ENCODE data around the gene EPHA3. TPM values are rescaled to one million over a fixed set of nuclear protein-coding genes. Genes with fewer than 3 reads are reported as not detected.

Gene EPHA3
- total RNA-seq, 1 experiment from 2014 or later, result 0.74 TPM

DNA sequence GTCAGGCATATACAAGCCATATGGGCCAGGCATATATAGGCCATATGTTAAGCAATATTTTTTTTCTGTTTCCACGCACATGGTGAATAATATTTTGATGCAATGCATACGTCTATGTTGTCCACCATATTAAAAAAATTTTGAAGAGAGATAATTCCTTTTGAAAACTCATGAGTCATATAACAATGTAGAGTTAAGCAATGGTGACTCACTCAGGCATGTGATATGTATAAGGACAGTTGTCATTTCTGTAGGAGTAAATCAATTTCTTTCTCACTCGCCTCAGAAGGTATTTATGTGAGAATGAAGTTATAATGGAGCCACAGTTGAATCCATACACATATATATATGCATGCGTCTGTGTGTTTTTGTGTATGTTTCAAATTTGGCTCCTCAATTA is 272.6 kb downstream of the EPHA3 start (continued):
- TF ChIP-seq, protein P1, sequence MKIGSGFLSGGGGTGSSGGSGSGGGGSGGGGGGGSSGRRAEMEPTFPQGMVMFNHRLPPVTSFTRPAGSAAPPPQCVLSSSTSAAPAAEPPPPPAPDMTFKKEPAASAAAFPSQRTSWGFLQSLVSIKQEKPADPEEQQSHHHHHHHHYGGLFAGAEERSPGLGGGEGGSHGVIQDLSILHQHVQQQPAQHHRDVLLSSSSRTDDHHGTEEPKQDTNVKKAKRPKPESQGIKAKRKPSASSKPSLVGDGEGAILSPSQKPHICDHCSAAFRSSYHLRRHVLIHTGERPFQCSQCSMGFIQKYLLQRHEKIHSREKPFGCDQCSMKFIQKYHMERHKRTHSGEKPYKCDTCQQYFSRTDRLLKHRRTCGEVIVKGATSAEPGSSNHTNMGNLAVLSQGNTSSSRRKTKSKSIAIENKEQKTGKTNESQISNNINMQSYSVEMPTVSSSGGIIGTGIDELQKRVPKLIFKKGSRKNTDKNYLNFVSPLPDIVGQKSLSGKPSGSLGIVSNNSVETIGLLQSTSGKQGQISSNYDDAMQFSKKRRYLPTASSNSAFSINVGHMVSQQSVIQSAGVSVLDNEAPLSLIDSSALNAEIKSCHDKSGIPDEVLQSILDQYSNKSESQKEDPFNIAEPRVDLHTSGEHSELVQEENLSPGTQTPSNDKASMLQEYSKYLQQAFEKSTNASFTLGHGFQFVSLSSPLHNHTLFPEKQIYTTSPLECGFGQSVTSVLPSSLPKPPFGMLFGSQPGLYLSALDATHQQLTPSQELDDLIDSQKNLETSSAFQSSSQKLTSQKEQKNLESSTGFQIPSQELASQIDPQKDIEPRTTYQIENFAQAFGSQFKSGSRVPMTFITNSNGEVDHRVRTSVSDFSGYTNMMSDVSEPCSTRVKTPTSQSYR (CRISPR knock-in tag; IDR thresholded peaks at IDR 0.05), result no peak
- TF ChIP-seq, protein P2, sequence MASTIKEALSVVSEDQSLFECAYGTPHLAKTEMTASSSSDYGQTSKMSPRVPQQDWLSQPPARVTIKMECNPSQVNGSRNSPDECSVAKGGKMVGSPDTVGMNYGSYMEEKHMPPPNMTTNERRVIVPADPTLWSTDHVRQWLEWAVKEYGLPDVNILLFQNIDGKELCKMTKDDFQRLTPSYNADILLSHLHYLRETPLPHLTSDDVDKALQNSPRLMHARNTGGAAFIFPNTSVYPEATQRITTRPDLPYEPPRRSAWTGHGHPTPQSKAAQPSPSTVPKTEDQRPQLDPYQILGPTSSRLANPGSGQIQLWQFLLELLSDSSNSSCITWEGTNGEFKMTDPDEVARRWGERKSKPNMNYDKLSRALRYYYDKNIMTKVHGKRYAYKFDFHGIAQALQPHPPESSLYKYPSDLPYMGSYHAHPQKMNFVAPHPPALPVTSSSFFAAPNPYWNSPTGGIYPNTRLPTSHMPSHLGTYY (CRISPR knock-in tag; IDR thresholded peaks at IDR 0.05), result no peak
- TF ChIP-seq, protein P3, sequence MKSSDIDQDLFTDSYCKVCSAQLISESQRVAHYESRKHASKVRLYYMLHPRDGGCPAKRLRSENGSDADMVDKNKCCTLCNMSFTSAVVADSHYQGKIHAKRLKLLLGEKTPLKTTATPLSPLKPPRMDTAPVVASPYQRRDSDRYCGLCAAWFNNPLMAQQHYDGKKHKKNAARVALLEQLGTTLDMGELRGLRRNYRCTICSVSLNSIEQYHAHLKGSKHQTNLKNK (CRISPR knock-in tag; IDR thresholded peaks at IDR 0.05), result no peak
- TF ChIP-seq OVOL2 (CRISPR knock-in tag; IDR thresholded peaks at IDR 0.05; ENCODE audit: borderline replicate concordance), result no peak

DNA sequence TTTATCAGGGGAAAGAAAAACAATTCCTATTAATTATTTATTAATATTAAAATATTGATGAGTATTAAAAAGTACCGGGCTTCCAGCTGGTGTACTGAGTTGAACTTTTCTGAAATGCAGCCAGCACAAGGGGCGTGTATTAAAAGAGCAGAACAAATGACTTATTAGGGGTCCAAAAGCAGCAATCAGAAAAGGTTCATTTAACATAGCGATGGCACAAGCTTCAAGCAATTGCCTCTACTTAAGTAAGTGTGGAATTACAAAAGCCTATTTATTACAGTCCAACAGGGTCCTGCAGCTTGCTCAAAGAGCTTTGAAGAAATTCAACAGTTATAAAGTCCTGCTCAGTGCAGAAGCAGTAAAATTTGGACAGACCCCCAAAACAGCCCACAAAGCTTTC is 285.6 kb downstream of the EPHA3 start:
- Mint-ChIP-seq H3K27ac (no peak overlapping the region), H3K9me3 (no peaks in the 10 kb centered on the region), H3K4me3 (no peak overlapping the region), H3K27me3 (ENCODE audit: low read depth) (no peaks in the 10 kb centered on the region), H3K4me1 (peaks cover 4% of the 10 kb centered on the region), H3K36me3 (no peaks in the 10 kb centered on the region)
- ChIA-PET CTCF (no interaction called here), POLR2A (no interaction called here)
- ATAC-seq (no peak), DNase-seq (ENCODE audit: low spot score) (no peak)
- TF ChIP-seq NFE2L1 (CRISPR knock-in tag; IDR thresholded peaks at IDR 0.05), result no peak
- TF ChIP-seq, protein P3 (CRISPR knock-in tag; IDR thresholded peaks at IDR 0.05), result no peak
- no peak for TF ChIP-seq FOXP1 (CRISPR knock-in tag; IDR thresholded peaks at IDR 0.05; ENCODE audit: borderline replicate concordance)
- no peak for TF ChIP-seq IRF2 (CRISPR knock-in tag; IDR thresholded peaks at IDR 0.05; ENCODE audit: borderline replicate concordance, low read depth)
- TF ChIP-seq, protein P4, sequence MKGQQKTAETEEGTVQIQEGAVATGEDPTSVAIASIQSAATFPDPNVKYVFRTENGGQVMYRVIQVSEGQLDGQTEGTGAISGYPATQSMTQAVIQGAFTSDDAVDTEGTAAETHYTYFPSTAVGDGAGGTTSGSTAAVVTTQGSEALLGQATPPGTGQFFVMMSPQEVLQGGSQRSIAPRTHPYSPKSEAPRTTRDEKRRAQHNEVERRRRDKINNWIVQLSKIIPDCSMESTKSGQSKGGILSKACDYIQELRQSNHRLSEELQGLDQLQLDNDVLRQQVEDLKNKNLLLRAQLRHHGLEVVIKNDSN (CRISPR knock-in tag; IDR thresholded peaks at IDR 0.05), result no peak
- TF ChIP-seq, protein P5, sequence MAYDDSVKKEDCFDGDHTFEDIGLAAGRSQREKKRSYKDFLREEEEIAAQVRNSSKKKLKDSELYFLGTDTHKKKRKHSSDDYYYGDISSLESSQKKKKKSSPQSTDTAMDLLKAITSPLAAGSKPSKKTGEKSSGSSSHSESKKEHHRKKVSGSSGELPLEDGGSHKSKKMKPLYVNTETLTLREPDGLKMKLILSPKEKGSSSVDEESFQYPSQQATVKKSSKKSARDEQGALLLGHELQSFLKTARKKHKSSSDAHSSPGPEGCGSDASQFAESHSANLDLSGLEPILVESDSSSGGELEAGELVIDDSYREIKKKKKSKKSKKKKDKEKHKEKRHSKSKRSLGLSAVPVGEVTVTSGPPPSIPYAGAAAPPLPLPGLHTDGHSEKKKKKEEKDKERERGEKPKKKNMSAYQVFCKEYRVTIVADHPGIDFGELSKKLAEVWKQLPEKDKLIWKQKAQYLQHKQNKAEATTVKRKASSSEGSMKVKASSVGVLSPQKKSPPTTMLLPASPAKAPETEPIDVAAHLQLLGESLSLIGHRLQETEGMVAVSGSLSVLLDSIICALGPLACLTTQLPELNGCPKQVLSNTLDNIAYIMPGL (CRISPR knock-in tag; IDR thresholded peaks at IDR 0.05), result no peak

DNA sequence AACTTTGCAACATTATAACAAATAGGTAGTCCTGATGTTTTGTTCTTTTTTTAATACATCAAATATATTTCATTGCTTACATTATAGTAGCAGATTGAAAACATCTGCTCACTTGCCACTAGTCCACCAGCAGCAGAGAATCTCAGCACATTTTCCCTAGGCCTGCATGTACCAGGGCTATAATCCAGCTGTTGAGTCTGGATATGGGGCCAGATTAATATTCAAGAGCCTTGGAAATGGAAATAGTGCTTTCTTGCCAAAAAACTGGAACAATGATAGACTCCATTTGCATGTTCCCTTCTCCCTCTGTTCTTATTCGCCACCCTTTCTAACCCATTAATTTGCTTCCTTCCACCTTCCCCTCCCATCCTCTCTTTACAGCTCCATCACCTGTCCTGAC is 288.0 kb downstream of the EPHA3 start:
- CTCF ChIA-PET, result no interaction called here
- H3K4me1 Mint-ChIP-seq, result peaks cover 4% of the 10 kb centered on the region
- no peaks in the 10 kb centered on the region for H3K27me3 Mint-ChIP-seq (ENCODE audit: low read depth)
- DNase-seq (ENCODE audit: low spot score), result no peak
- no peak overlapping the region for H3K27ac Mint-ChIP-seq
- POLR2A ChIA-PET, result no interaction called here
- no peaks in the 10 kb centered on the region for H3K9me3 Mint-ChIP-seq
- H3K36me3 Mint-ChIP-seq, result no peaks in the 10 kb centered on the region
- no peak for ATAC-seq
- no peak overlapping the region for H3K4me3 Mint-ChIP-seq
- TF ChIP-seq GTF2I (CRISPR knock-in tag; conservative IDR thresholded peaks at IDR 0.05), result no peak
- TF ChIP-seq, protein P6, sequence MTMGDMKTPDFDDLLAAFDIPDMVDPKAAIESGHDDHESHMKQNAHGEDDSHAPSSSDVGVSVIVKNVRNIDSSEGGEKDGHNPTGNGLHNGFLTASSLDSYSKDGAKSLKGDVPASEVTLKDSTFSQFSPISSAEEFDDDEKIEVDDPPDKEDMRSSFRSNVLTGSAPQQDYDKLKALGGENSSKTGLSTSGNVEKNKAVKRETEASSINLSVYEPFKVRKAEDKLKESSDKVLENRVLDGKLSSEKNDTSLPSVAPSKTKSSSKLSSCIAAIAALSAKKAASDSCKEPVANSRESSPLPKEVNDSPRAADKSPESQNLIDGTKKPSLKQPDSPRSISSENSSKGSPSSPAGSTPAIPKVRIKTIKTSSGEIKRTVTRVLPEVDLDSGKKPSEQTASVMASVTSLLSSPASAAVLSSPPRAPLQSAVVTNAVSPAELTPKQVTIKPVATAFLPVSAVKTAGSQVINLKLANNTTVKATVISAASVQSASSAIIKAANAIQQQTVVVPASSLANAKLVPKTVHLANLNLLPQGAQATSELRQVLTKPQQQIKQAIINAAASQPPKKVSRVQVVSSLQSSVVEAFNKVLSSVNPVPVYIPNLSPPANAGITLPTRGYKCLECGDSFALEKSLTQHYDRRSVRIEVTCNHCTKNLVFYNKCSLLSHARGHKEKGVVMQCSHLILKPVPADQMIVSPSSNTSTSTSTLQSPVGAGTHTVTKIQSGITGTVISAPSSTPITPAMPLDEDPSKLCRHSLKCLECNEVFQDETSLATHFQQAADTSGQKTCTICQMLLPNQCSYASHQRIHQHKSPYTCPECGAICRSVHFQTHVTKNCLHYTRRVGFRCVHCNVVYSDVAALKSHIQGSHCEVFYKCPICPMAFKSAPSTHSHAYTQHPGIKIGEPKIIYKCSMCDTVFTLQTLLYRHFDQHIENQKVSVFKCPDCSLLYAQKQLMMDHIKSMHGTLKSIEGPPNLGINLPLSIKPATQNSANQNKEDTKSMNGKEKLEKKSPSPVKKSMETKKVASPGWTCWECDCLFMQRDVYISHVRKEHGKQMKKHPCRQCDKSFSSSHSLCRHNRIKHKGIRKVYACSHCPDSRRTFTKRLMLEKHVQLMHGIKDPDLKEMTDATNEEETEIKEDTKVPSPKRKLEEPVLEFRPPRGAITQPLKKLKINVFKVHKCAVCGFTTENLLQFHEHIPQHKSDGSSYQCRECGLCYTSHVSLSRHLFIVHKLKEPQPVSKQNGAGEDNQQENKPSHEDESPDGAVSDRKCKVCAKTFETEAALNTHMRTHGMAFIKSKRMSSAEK (CRISPR knock-in tag; IDR thresholded peaks at IDR 0.05; ENCODE audit: borderline replicate concordance), result no peak
- TF ChIP-seq NR3C1 (CRISPR knock-in tag; conservative IDR thresholded peaks at IDR 0.05; ENCODE audit: low read depth), result no peak
- no peak for TF ChIP-seq RORB (CRISPR knock-in tag; IDR thresholded peaks at IDR 0.05)
- TF ChIP-seq OVOL2 (CRISPR knock-in tag; IDR thresholded peaks at IDR 0.05; ENCODE audit: borderline replicate concordance), result no peak
- no peak for TF ChIP-seq TP53 (CRISPR knock-in tag; IDR thresholded peaks at IDR 0.05)
- TF ChIP-seq, protein P7, sequence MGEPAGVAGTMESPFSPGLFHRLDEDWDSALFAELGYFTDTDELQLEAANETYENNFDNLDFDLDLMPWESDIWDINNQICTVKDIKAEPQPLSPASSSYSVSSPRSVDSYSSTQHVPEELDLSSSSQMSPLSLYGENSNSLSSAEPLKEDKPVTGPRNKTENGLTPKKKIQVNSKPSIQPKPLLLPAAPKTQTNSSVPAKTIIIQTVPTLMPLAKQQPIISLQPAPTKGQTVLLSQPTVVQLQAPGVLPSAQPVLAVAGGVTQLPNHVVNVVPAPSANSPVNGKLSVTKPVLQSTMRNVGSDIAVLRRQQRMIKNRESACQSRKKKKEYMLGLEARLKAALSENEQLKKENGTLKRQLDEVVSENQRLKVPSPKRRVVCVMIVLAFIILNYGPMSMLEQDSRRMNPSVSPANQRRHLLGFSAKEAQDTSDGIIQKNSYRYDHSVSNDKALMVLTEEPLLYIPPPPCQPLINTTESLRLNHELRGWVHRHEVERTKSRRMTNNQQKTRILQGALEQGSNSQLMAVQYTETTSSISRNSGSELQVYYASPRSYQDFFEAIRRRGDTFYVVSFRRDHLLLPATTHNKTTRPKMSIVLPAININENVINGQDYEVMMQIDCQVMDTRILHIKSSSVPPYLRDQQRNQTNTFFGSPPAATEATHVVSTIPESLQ (CRISPR knock-in tag; IDR thresholded peaks at IDR 0.05), result no peak
- TF ChIP-seq SMAD3 (CRISPR knock-in tag; IDR thresholded peaks at IDR 0.05; ENCODE audit: borderline replicate concordance), result no peak
- no peak for TF ChIP-seq FOXP1 (CRISPR knock-in tag; IDR thresholded peaks at IDR 0.05; ENCODE audit: borderline replicate concordance)
- TF ChIP-seq, protein P8, sequence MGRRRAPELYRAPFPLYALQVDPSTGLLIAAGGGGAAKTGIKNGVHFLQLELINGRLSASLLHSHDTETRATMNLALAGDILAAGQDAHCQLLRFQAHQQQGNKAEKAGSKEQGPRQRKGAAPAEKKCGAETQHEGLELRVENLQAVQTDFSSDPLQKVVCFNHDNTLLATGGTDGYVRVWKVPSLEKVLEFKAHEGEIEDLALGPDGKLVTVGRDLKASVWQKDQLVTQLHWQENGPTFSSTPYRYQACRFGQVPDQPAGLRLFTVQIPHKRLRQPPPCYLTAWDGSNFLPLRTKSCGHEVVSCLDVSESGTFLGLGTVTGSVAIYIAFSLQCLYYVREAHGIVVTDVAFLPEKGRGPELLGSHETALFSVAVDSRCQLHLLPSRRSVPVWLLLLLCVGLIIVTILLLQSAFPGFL (CRISPR knock-in tag; IDR thresholded peaks at IDR 0.05; ENCODE audit: borderline replicate concordance), result no peak
- no peak for TF ChIP-seq FOXK1 (CRISPR knock-in tag; IDR thresholded peaks at IDR 0.05)

Measured in WTC11 (cell line).